ENCODE measurements around the gene TTF2.

TTF2 gene

GRCh38 chr1:117106478-117106877 is 46.4 kb downstream of the TTF2 start:
- H3K4me2 ChIP-seq (ENCODE audit: low read depth, low read length, poor library complexity, severe bottlenecking), result no peak overlapping the region
- no peaks in the 10 kb centered on the region for H3F3A ChIP-seq (ENCODE audit: insufficient read depth)
- H3K79me2 ChIP-seq (ENCODE audit: insufficient read depth, low read length), result no peaks in the 10 kb centered on the region
- peaks cover 15% of the 10 kb centered on the region for H3K36me3 ChIP-seq (ENCODE audit: low read length)
- no peak overlapping the region for H3K9ac ChIP-seq (ENCODE audit: low read length)
- H3K4me3 ChIP-seq (ENCODE audit: insufficient read depth, low read length, poor library complexity, severe bottlenecking), result no peak overlapping the region
- no peak for TF ChIP-seq EZH2phosphoT487 (conservative IDR thresholded peaks at IDR 0.05; ENCODE audit: low read length)
- no peak for TF ChIP-seq CTCF (IDR thresholded peaks at IDR 0.05; ENCODE audit: insufficient read depth, low read length, poor library complexity, severe bottlenecking)
- no peaks in the 10 kb centered on the region for H3K9me3 ChIP-seq (ENCODE audit: insufficient read depth, low read length)
- no peak overlapping the region for H2AFZ ChIP-seq (ENCODE audit: low read depth, low read length, severe bottlenecking)
- no peaks in the 10 kb centered on the region for H4K20me1 ChIP-seq (ENCODE audit: low read depth, low read length)
- H3K27me3 ChIP-seq (ENCODE audit: low read length), result no peaks in the 10 kb centered on the region
- no peak overlapping the region for H3K27ac ChIP-seq (ENCODE audit: low read depth, low read length)
- H3K9me2 ChIP-seq (replicated peaks; ENCODE audit: insufficient read depth, low read length), result no peaks in the 10 kb centered on the region

GRCh38 chr1:117107364-117107763 is 47.2 kb downstream of the TTF2 start:
- H3K9ac ChIP-seq (ENCODE audit: low read length), result no peak overlapping the region
- H3F3A ChIP-seq (ENCODE audit: insufficient read depth), result no peaks in the 10 kb centered on the region
- H4K20me1 ChIP-seq (ENCODE audit: low read depth, low read length), result no peaks in the 10 kb centered on the region
- H2AFZ ChIP-seq (ENCODE audit: low read depth, low read length, severe bottlenecking), result no peak overlapping the region
- H3K79me2 ChIP-seq (ENCODE audit: insufficient read depth, low read length), result no peaks in the 10 kb centered on the region
- H3K4me3 ChIP-seq (ENCODE audit: insufficient read depth, low read length, poor library complexity, severe bottlenecking), result no peak overlapping the region
- no peak overlapping the region for H3K27ac ChIP-seq (ENCODE audit: low read depth, low read length)
- H3K4me2 ChIP-seq (ENCODE audit: low read depth, low read length, poor library complexity, severe bottlenecking), result no peak overlapping the region
- H3K9me2 ChIP-seq (replicated peaks; ENCODE audit: insufficient read depth, low read length), result no peaks in the 10 kb centered on the region
- peaks cover 8% of the 10 kb centered on the region for H3K36me3 ChIP-seq (ENCODE audit: low read length)
- TF ChIP-seq EZH2phosphoT487 (conservative IDR thresholded peaks at IDR 0.05; ENCODE audit: low read length), result no peak
- TF ChIP-seq CTCF (IDR thresholded peaks at IDR 0.05; ENCODE audit: insufficient read depth, low read length, poor library complexity, severe bottlenecking), result no peak
- H3K9me3 ChIP-seq (ENCODE audit: insufficient read depth, low read length), result no peaks in the 10 kb centered on the region
- H3K27me3 ChIP-seq (ENCODE audit: low read length), result no peaks in the 10 kb centered on the region

GRCh38 chr1:117110774-117111173 is 50.6 kb downstream of the TTF2 start:
- Histone ChIP-seq H3K9me2 (replicated peaks; ENCODE audit: insufficient read depth, low read length) (no peaks in the 10 kb centered on the region), H2AFZ (ENCODE audit: low read depth, low read length, severe bottlenecking) (no peak overlapping the region), H3K4me2 (ENCODE audit: low read depth, low read length, poor library complexity, severe bottlenecking) (no peak overlapping the region), H3K27me3 (ENCODE audit: low read length) (no peaks in the 10 kb centered on the region), H3K9me3 (ENCODE audit: insufficient read depth, low read length) (no peaks in the 10 kb centered on the region), H3F3A (ENCODE audit: insufficient read depth) (no peaks in the 10 kb centered on the region), H4K20me1 (ENCODE audit: low read depth, low read length) (no peaks in the 10 kb centered on the region), H3K27ac (ENCODE audit: low read depth, low read length) (no peak overlapping the region), H3K79me2 (ENCODE audit: insufficient read depth, low read length) (no peaks in the 10 kb centered on the region), H3K4me3 (ENCODE audit: insufficient read depth, low read length, poor library complexity, severe bottlenecking) (no peak overlapping the region), H3K9ac (ENCODE audit: low read length) (no peak overlapping the region), H3K36me3 (ENCODE audit: low read length) (no peaks in the 10 kb centered on the region)
- TF ChIP-seq EZH2phosphoT487 (conservative IDR thresholded peaks at IDR 0.05; ENCODE audit: low read length) (no peak), CTCF (IDR thresholded peaks at IDR 0.05; ENCODE audit: insufficient read depth, low read length, poor library complexity, severe bottlenecking) (no peak)
